Measurements from ENCODE around the gene IGSF21. TPM values are rescaled to one million over a fixed set of nuclear protein-coding genes. Genes with fewer than 3 reads are reported as not detected.

The IGSF21 gene
- total RNA-seq, 1 donor from 2014 or later = not detected

- H3K4me3 Mint-ChIP-seq (ENCODE audit: low read depth) = no peak overlapping the region
- H3K36me3 Mint-ChIP-seq (ENCODE audit: insufficient read depth) = no peaks in the 10 kb centered on the region
- no peak for DNase-seq (ENCODE audit: low spot score, unreplicated experiment)
- peaks cover 7% of the 10 kb centered on the region for H3K4me1 Mint-ChIP-seq (ENCODE audit: low read depth)
- no peaks in the 10 kb centered on the region for H3K9me3 Mint-ChIP-seq (ENCODE audit: low read depth)
- no peak overlapping the region for H3K27ac Mint-ChIP-seq
- H3K27me3 Mint-ChIP-seq = peaks cover 24% of the 10 kb centered on the region
- TF ChIP-seq CTCF (IDR thresholded peaks at IDR 0.05; ENCODE audit: unreplicated experiment) = no peak
Measured at GRCh38 chr1:18288722-18289121, 181.1 kb downstream of the IGSF21 start.

- Mint-ChIP-seq H3K4me1 (ENCODE audit: low read depth) (peaks cover 6% of the 10 kb centered on the region), H3K9me3 (ENCODE audit: low read depth) (no peaks in the 10 kb centered on the region), H3K27me3 (peaks cover 26% of the 10 kb centered on the region), H3K27ac (no peak overlapping the region), H3K4me3 (ENCODE audit: low read depth) (no peak overlapping the region), H3K36me3 (ENCODE audit: insufficient read depth) (no peaks in the 10 kb centered on the region)
- DNase-seq (ENCODE audit: low spot score, unreplicated experiment) = no peak
- peak; percentile 7 for TF ChIP-seq CTCF (IDR thresholded peaks at IDR 0.05; ENCODE audit: unreplicated experiment)
Measured at GRCh38 chr1:18289597-18289996, 182.0 kb downstream of the IGSF21 start.

GRCh38 chr1:18290740-18291412, 183.3 kb downstream of the IGSF21 start:
- no peak for TF ChIP-seq CTCF (IDR thresholded peaks at IDR 0.05; ENCODE audit: unreplicated experiment)
- Mint-ChIP-seq H3K27ac (no peak overlapping the region), H3K9me3 (ENCODE audit: low read depth) (no peaks in the 10 kb centered on the region), H3K4me1 (ENCODE audit: low read depth) (no peaks in the 10 kb centered on the region), H3K36me3 (ENCODE audit: insufficient read depth) (no peaks in the 10 kb centered on the region), H3K4me3 (ENCODE audit: low read depth) (no peak overlapping the region), H3K27me3 (peaks cover 32% of the 10 kb centered on the region)
- DNase-seq (ENCODE audit: low spot score, unreplicated experiment) = no peak

- no peaks in the 10 kb centered on the region for H3K36me3 Mint-ChIP-seq (ENCODE audit: insufficient read depth)
- no peak for DNase-seq (ENCODE audit: low spot score, unreplicated experiment)
- no peak for TF ChIP-seq CTCF (IDR thresholded peaks at IDR 0.05; ENCODE audit: unreplicated experiment)
- no peaks in the 10 kb centered on the region for H3K9me3 Mint-ChIP-seq (ENCODE audit: low read depth)
- H3K27me3 Mint-ChIP-seq = peaks cover 44% of the 10 kb centered on the region
- H3K27ac Mint-ChIP-seq = no peak overlapping the region
- no peak overlapping the region for H3K4me3 Mint-ChIP-seq (ENCODE audit: low read depth)
- H3K4me1 Mint-ChIP-seq (ENCODE audit: low read depth) = no peaks in the 10 kb centered on the region
Measured at GRCh38 chr1:18292531-18292930, 184.9 kb downstream of the IGSF21 start.

GRCh38 chr1:18293291-18293690, 185.7 kb downstream of the IGSF21 start:
- Mint-ChIP-seq H3K4me3 (ENCODE audit: low read depth) (no peak overlapping the region), H3K27ac (no peak overlapping the region), H3K9me3 (ENCODE audit: low read depth) (no peaks in the 10 kb centered on the region), H3K27me3 (peaks cover 46% of the 10 kb centered on the region), H3K4me1 (ENCODE audit: low read depth) (no peaks in the 10 kb centered on the region), H3K36me3 (ENCODE audit: insufficient read depth) (no peaks in the 10 kb centered on the region)
- DNase-seq (ENCODE audit: low spot score, unreplicated experiment) = no peak
- TF ChIP-seq CTCF (IDR thresholded peaks at IDR 0.05; ENCODE audit: unreplicated experiment) = no peak
